ENCODE results near the gene RC3H1. TPM values are rescaled to one million over a fixed set of nuclear protein-coding genes. Genes with fewer than 3 reads are reported as not detected.

Gene RC3H1
- total and polyA plus RNA-seq, 8 donors = 2.9 to 49.0 (median 11.2) TPM

DNA sequence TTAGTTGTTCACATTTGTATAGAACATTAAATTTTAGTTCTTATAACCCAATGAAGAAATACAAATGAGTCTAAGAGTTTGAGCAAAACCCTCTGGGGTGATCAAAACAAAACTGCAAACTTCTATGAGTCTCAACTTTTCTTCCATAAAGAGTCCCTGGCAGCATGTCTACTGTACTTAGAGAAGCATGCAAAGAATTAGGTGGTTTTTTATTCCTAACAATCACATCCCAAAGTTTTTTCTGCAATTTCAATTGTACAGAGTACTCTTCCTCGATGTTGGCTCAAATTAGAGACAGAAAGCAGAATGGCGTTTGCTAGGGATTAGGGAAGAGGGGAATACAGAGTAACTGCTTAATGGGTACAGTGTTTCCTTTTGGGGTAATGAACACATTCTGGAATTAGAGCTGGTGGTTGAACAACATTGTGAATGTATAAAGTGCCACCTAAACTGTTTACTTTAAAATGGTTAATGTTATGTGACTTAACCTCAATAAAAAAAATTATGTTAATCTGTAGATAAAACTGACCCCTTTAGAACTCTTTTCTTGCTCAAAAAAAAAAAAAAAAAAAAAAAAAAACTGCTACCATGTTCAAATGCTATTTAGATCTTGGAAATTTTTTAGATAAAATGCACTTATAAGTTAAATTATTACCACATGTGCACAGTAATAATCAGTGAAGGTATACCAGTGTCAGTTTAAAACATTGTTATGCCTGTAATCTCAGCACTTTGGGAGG is 4.8 kb downstream of the RC3H1 start:
- peaks cover 38 to 77% (median 57%) of the 10 kb centered on the region in 4 donors for H3K4me1 ChIP-seq

DNA sequence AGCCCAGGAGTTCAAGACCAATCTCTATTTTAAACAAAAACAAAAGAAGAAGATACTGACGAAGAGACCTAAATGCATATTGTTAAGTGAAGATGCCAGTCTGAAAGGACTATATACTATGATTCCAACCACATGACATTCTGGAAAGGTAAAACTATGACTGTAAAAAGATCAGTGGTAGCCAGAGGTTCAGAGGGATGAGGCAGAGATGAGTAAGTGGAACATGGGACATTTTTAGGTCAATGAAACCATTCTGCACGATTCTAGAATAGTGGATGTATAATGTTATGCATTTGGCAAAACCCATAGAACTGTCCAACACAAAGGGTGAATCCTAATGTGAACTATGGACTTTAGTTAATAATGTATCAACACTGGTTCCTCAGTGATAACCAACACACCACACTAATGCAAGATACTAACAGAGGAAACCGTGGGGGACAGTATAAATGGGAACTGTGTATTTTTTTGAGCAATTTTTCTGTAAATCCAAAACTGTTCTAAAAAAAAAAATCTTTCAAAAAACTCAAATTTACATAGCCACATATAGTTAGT is 8.2 kb downstream of the RC3H1 start:
- Histone ChIP-seq H3K4me3 (no peak overlapping the region), H3K27me3 (no peaks in the 10 kb centered on the region), H3K36me3 (no peaks in the 10 kb centered on the region), H3K9me3 (no peaks in the 10 kb centered on the region), H3K27ac (no peak overlapping the region), H3K4me1 (peaks cover 21 to 64% (median 46%) of the 10 kb centered on the region in 4 donors)
- DNase-seq = no peak
- WGBS, 5 donors = 72 to 81% (median 74%) methylated on average over 3 of the region's 3 CpGs
- intact Hi-C loops (cut with DNase I; ENCODE audit: low total_unique reads) = no loop called here
- no peak for TF ChIP-seq EP300 (IDR thresholded peaks at IDR 0.05)
- TF ChIP-seq POLR2AphosphoS5 (IDR thresholded peaks at IDR 0.05) = no peak
- no peak for TF ChIP-seq POLR2A (IDR thresholded peaks at IDR 0.05)
- TF ChIP-seq, protein P1, sequence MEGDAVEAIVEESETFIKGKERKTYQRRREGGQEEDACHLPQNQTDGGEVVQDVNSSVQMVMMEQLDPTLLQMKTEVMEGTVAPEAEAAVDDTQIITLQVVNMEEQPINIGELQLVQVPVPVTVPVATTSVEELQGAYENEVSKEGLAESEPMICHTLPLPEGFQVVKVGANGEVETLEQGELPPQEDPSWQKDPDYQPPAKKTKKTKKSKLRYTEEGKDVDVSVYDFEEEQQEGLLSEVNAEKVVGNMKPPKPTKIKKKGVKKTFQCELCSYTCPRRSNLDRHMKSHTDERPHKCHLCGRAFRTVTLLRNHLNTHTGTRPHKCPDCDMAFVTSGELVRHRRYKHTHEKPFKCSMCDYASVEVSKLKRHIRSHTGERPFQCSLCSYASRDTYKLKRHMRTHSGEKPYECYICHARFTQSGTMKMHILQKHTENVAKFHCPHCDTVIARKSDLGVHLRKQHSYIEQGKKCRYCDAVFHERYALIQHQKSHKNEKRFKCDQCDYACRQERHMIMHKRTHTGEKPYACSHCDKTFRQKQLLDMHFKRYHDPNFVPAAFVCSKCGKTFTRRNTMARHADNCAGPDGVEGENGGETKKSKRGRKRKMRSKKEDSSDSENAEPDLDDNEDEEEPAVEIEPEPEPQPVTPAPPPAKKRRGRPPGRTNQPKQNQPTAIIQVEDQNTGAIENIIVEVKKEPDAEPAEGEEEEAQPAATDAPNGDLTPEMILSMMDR (IDR thresholded peaks at IDR 0.05) = no peak

More for the DNA sequence above, 4.8 kb downstream of the RC3H1 start:
- Histone ChIP-seq H3K27me3 (no peaks in the 10 kb centered on the region), H3K27ac (no peak overlapping the region), H3K4me3 (no peak overlapping the region), H3K9me3 (no peaks in the 10 kb centered on the region), H3K36me3 (no peaks in the 10 kb centered on the region)
- no peak for DNase-seq
- no peak for TF ChIP-seq POLR2A (IDR thresholded peaks at IDR 0.05)
- no peak for TF ChIP-seq EP300 (IDR thresholded peaks at IDR 0.05)
- TF ChIP-seq, protein P1 (IDR thresholded peaks at IDR 0.05) = no peak
- 25 to 37% (median 33%) methylated on average over 2 of the region's 2 CpGs for WGBS, 5 donors
- intact Hi-C loops (cut with DNase I; ENCODE audit: low total_unique reads) = no loop called here

DNA sequence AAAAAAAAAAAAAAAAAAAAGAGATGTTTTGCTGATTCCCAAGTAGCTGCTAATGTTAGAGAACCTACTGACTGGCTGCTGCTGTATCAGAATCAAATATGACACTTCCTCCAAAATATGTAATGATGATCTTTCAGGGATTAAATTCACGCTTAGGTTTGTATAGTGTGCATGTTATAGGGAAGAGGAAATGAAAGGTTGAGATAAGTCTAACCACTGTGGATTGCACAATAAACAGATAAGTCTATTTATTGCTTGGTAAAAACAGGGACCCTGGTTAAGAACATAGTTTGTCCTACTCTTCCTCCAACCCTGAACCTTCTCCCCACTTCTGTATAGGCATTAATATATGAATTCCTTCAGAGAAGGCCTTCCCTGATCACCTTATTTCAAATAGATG is 13.2 kb downstream of the RC3H1 start:
- 49 to 69% (median 59%) methylated on average over 1 of the region's 1 CpG for WGBS, 5 donors
- no peak for DNase-seq
- Histone ChIP-seq H3K4me1 (peaks cover 3 to 65% (median 36%) of the 10 kb centered on the region in 4 donors), H3K9me3 (no peaks in the 10 kb centered on the region), H3K27ac (peak overlapping the region in 1 of 5 donors; percentile 45), H3K27me3 (no peaks in the 10 kb centered on the region), H3K36me3 (peaks cover 0 to 5% (median 0%) of the 10 kb centered on the region in 4 donors), H3K4me3 (no peak overlapping the region)
- TF ChIP-seq, protein P1 (IDR thresholded peaks at IDR 0.05) = no peak
- no peak for TF ChIP-seq POLR2A (IDR thresholded peaks at IDR 0.05)
- intact Hi-C loops (cut with DNase I; ENCODE audit: low total_unique reads) = no loop called here

DNA sequence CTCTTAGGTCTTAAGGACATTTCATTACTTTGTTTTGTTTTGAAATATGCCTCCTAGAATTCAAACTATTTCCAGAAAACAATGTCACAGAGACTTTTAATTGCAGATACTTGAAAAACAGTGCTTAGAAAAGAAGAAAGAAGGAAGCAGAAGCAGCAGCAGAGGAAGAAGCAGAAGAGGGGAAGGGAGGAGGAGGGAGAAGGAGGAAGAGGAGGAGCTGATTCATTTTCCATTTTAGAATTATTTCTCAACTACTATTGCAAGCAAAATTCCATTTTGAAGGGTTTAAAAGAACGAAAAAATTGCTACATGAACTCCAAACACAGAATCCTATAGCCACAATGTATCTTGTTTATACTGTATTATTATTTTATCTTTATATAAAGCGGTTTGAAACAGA is 13.9 kb downstream of the RC3H1 start:
- 87 to 95% (median 91%) methylated on average over 2 of the region's 2 CpGs for WGBS, 5 donors
- Histone ChIP-seq H3K27me3 (no peaks in the 10 kb centered on the region), H3K9me3 (no peaks in the 10 kb centered on the region), H3K4me3 (no peak overlapping the region), H3K36me3 (peaks cover 0 to 5% (median 0%) of the 10 kb centered on the region in 4 donors), H3K4me1 (peaks cover 3 to 63% (median 33%) of the 10 kb centered on the region in 4 donors), H3K27ac (peak overlapping the region in 1 of 5 donors; percentile 45)
- no peak for TF ChIP-seq POLR2A (IDR thresholded peaks at IDR 0.05)
- TF ChIP-seq, protein P1 (IDR thresholded peaks at IDR 0.05) = no peak
- no peak for TF ChIP-seq POLR2AphosphoS5 (IDR thresholded peaks at IDR 0.05)
- no peak for TF ChIP-seq EP300 (IDR thresholded peaks at IDR 0.05)
- intact Hi-C loops (cut with DNase I; ENCODE audit: low total_unique reads) = no loop called here
- DNase-seq = no peak

All from stomach (tissue), 9 donors.